Pancreas (tissue), 10 donors: ENCODE measurements around the gene GRIK3. TPM values are rescaled to one million over a fixed set of nuclear protein-coding genes. Genes with fewer than 3 reads are reported as not detected.

Experiments used
- ATAC-seq, 4 donors: fragments of 200-7000 bp; cut with Tn5 transposase; one replicate each; pipeline versions ENCODE4 v1.8.0 to v1.9.1; 2020; ENCODE audit warnings: mild to moderate bottlenecking in 4 of 4, moderate library complexity in 4 of 4
- DNase-seq, 6 donors: peaks; one replicate each; pipeline ENCODE4 v3.0.0-alpha.2; 2020
- FAIRE-seq: peaks from 2 replicates; lab custom pipeline; 2012; peaks lifted over from hg19 to GRCh38; lab: Jason Lieb, UNC
- H3K27ac ChIP-seq, 4 donors: fragments of 200-600 bp; sonication (generic); 1 replicate in 3 of 4; 2 replicates in 1 of 4; pipeline versions ENCODE4 v1.5.0 to v1.8.0; 2020
- H3K27me3 ChIP-seq, 4 donors: fragments of 200-600 bp; one replicate each; pipeline ENCODE4 v1.8.0; 2021
- H3K36me3 ChIP-seq, 3 donors: fragments of 200-600 bp; sonication (generic) in 1 of 3; one replicate each; pipeline versions ENCODE4 v1.5.0 to v1.8.0; 2020 to 2021
- H3K4me1 ChIP-seq, 3 donors: fragments of 200-600 bp; one replicate each; pipeline ENCODE4 v1.8.0; 2021
- H3K4me3 ChIP-seq, 4 donors: fragments of 200-600 bp; sonication (generic) in 2 of 4; one replicate each; pipeline versions ENCODE4 v1.5.0 to v1.8.0; 2020 to 2021
- H3K9me3 ChIP-seq, 4 donors: fragments of 200-600 bp; one replicate each; pipeline ENCODE4 v1.8.0; 2021
- CTCF ChIP-seq, 4 donors: fragments of 200-600 bp; sonication (generic) in 3 of 4; IDR thresholded peaks; one replicate each; pipeline versions ENCODE4 v1.5.0 to v1.8.0; 2021; ENCODE audit warnings: antibody characterized with exemption in 4 of 4
- WGBS, 2 donors: extraction: QIAGEN DNeasy Blood & Tissue Kit; methylation state at CpG; one replicate each; pipeline ENCODE4 v1.1.7; 2013; 5-methylcytosine and 5-hydroxymethylcytosine counted together
- intact Hi-C, 3 donors: fragments of 100-400 bp; cut with DNase I; formaldehyde crosslinking; loops; one replicate each; pipeline versions ENCODE4 v1.11.1 to v1.14.2; 2022
- polyA plus RNA-seq, 2 donors: library from polyadenylated mRNA; stranded (reverse); fragments of 200-250 nt; gene quantifications; one replicate each; pipeline ENCODE4 v1.2.3, GENCODE V29; 2013
- total RNA-seq, 6 donors: library from RNA; stranded (reverse); fragmentation: NEBNext Ultra II Directional in 4 of 6; extraction: Animal tissue kit (Norgen Biotek cat#: 25700) in 4 of 6; gene quantifications; one replicate each; pipeline versions ENCODE4 v1.2.1 to v1.2.4, GENCODE V29; 2021 to 2023
- donor health status: healthy with polysubstance abuse.
- donor health status: DM: no; HTN: no; CAD: no; lungs with moderate emphysema.
- donor health status: DM: no; HTN: no; CAD: no.
- donor health status: control.
- donor health status: control.
- donor health status: Bipolar disorder and iron deficiency.
- donor health status: DM: yes; HTN: yes; CAD: no.
- donor health status: DM: no; HTN: no; CAD: no.
- donor health status: DM: no; HTN: no; CAD: no.
- donor health status: DM: yes; HTN: yes; CAD: no.

Gene GRIK3
- total and polyA plus RNA-seq, 8 donors, result 0.08 to 0.47 (median 0.23) TPM

- no peak overlapping the region for H3K27ac ChIP-seq
- H3K27me3 ChIP-seq, result no peaks in the 10 kb centered on the region
- ATAC-seq, result no peak
- intact Hi-C loops, result no loop called here
- H3K4me1 ChIP-seq, result no peaks in the 10 kb centered on the region
- no peak for DNase-seq
- no peaks in the 10 kb centered on the region for H3K36me3 ChIP-seq
- 59 to 60% methylated on average over 10 of the region's 10 CpGs for WGBS, 2 donors
- no peak for FAIRE-seq
- no peak for TF ChIP-seq CTCF (IDR thresholded peaks at IDR 0.05)
- no peak overlapping the region for H3K4me3 ChIP-seq
- H3K9me3 ChIP-seq, result no peaks in the 10 kb centered on the region
Measured at GRCh38 chr1:36859926-36860325, 174.4 kb downstream of the GRIK3 start.

GRCh38 chr1:36858981-36859380 lies 175.3 kb downstream of the GRIK3 start:
- Histone ChIP-seq H3K9me3 (no peaks in the 10 kb centered on the region), H3K27me3 (no peaks in the 10 kb centered on the region), H3K27ac (no peak overlapping the region), H3K36me3 (no peaks in the 10 kb centered on the region), H3K4me3 (no peak overlapping the region), H3K4me1 (no peaks in the 10 kb centered on the region)
- no peak for FAIRE-seq
- no peak for DNase-seq
- 84 to 91% methylated on average over 14 of the region's 14 CpGs for WGBS, 2 donors
- no peak for ATAC-seq
- intact Hi-C loops, result no loop called here
- no peak for TF ChIP-seq CTCF (IDR thresholded peaks at IDR 0.05)

GRCh38 chr1:36858553-36858952 lies 175.8 kb downstream of the GRIK3 start:
- H3K9me3 ChIP-seq, result no peaks in the 10 kb centered on the region
- no peaks in the 10 kb centered on the region for H3K27me3 ChIP-seq
- H3K4me3 ChIP-seq, result no peak overlapping the region
- TF ChIP-seq CTCF (IDR thresholded peaks at IDR 0.05), result no peak
- WGBS, 2 donors, result 84 to 92% methylated on average over 5 of the region's 5 CpGs
- no peaks in the 10 kb centered on the region for H3K36me3 ChIP-seq
- ATAC-seq, result no peak
- no peaks in the 10 kb centered on the region for H3K4me1 ChIP-seq
- FAIRE-seq, result no peak
- no peak overlapping the region for H3K27ac ChIP-seq
- intact Hi-C loops, result no loop called here
- DNase-seq, result no peak

- FAIRE-seq (no peak), ATAC-seq (no peak), DNase-seq (no peak)
- no peak overlapping the region for H3K4me3 ChIP-seq
- no peak for TF ChIP-seq CTCF (IDR thresholded peaks at IDR 0.05)
- WGBS, 2 donors, result 63 to 65% methylated on average over 5 of the region's 5 CpGs
- H3K4me1 ChIP-seq, result no peaks in the 10 kb centered on the region
- H3K36me3 ChIP-seq, result no peaks in the 10 kb centered on the region
- no peak overlapping the region for H3K27ac ChIP-seq
- no peaks in the 10 kb centered on the region for H3K27me3 ChIP-seq
- H3K9me3 ChIP-seq, result no peaks in the 10 kb centered on the region
- intact Hi-C loops, result no loop called here
Measured at GRCh38 chr1:36857754-36858153, 176.6 kb downstream of the GRIK3 start.

- Histone ChIP-seq H3K27ac (no peak overlapping the region), H3K36me3 (no peaks in the 10 kb centered on the region), H3K9me3 (no peaks in the 10 kb centered on the region), H3K4me1 (no peaks in the 10 kb centered on the region), H3K27me3 (no peaks in the 10 kb centered on the region), H3K4me3 (no peak overlapping the region)
- ATAC-seq (no peak), DNase-seq (no peak), FAIRE-seq (no peak)
- intact Hi-C loops, result no loop called here
- 42 to 44% methylated on average over 17 of the region's 17 CpGs for WGBS, 2 donors
- no peak for TF ChIP-seq CTCF (IDR thresholded peaks at IDR 0.05)
Measured at GRCh38 chr1:36855699-36856494, 178.4 kb downstream of the GRIK3 start.
